Neural cell (in vitro differentiated cells): ENCODE measurements around the gene UPF3A. TPM values are rescaled to one million over a fixed set of nuclear protein-coding genes. Genes with fewer than 3 reads are reported as not detected.

ENCODE experiments used
- H2AFZ ChIP-seq: fragments of 200-600, 300-800 bp; sonication (generic), shearing (Covaris generic); 2 replicates; pipeline ENCODE4 v1.6.0; 2014; ENCODE audit warnings: low read depth, mild to moderate bottlenecking, antibody characterized with exemption, low read length, moderate library complexity
- H3F3A ChIP-seq: fragments of 200-600 bp; shearing (Covaris generic); 2 replicates; pipeline ENCODE4 v1.6.1; 2016; ENCODE audit warnings: mild to moderate bottlenecking, moderate library complexity, mixed read lengths, antibody characterized with exemption, low read length; ENCODE audit not compliant: insufficient read depth, poor library complexity, severe bottlenecking
- H3K27ac ChIP-seq: fragments of 200-600, 300-800 bp; sonication (generic), shearing (Covaris generic); 2 replicates; pipeline ENCODE4 v1.5.1; 2014; ENCODE audit warnings: mild to moderate bottlenecking, low read length, moderate library complexity
- H3K27me3 ChIP-seq: fragments of 300-800, 200-600 bp; sonication (generic), shearing (Covaris generic); 2 replicates; pipeline ENCODE4 v1.6.0; 2014; ENCODE audit warnings: mild to moderate bottlenecking, low read depth, low read length, moderate library complexity; ENCODE audit not compliant: insufficient read depth
- H3K36me3 ChIP-seq: fragments of 300-800, 200-600 bp; sonication (generic), shearing (Covaris generic); 2 replicates; pipeline ENCODE4 v1.5.1; 2014; ENCODE audit warnings: mild to moderate bottlenecking, antibody characterized with exemption, low read length, moderate library complexity; ENCODE audit not compliant: insufficient read depth
- H3K4me2 ChIP-seq: fragments of 300-800, 200-600 bp; sonication (generic), shearing (Covaris generic); 2 replicates; pipeline ENCODE4 v1.6.0; 2014; ENCODE audit warnings: mild to moderate bottlenecking, low read length
- H3K4me3 ChIP-seq: fragments of 300-800, 200-600 bp; sonication (generic), shearing (Covaris generic); 2 replicates; pipeline ENCODE4 v1.5.1; 2014; ENCODE audit warnings: mild to moderate bottlenecking, low read length, moderate library complexity
- H3K79me2 ChIP-seq: fragments of 200-600 bp; shearing (Covaris generic); replicated peaks from 2 replicates; pipeline ENCODE4 v1.6.0; 2014; ENCODE audit warnings: mild to moderate bottlenecking, low read length, moderate library complexity; ENCODE audit not compliant: insufficient read depth
- H3K9ac ChIP-seq: fragments of 300-800, 200-600 bp; sonication (generic), shearing (Covaris generic); 2 replicates; pipeline ENCODE4 v1.6.1; 2016; ENCODE audit warnings: mild to moderate bottlenecking, low read length, mixed read lengths
- H3K9me2 ChIP-seq: fragments of 200-600 bp; shearing (Covaris generic); 2 replicates; pipeline ENCODE4 v1.6.1; 2016; ENCODE audit warnings: mild to moderate bottlenecking, low read length, mixed read lengths; ENCODE audit not compliant: insufficient read depth
- H3K9me3 ChIP-seq: fragments of 200-600, 300-800 bp; sonication (generic), shearing (Covaris generic); 2 replicates; pipeline ENCODE4 v1.6.1; 2016; ENCODE audit warnings: mild to moderate bottlenecking, mixed run types, low read length, moderate library complexity, mixed read lengths
- H4K20me1 ChIP-seq: fragments of 200-600 bp; shearing (Covaris generic); 2 replicates; pipeline ENCODE4 v1.6.1; 2016; ENCODE audit warnings: mild to moderate bottlenecking, mixed run types; ENCODE audit not compliant: insufficient read depth
- CTCF ChIP-seq: fragments of 450-650 bp; IDR thresholded peaks from 2 replicates; pipeline ENCODE4 v1.5.1; 2014; ENCODE audit warnings: antibody characterized with exemption, mild to moderate bottlenecking, moderate library complexity; ENCODE audit not compliant: poor library complexity, severe bottlenecking
- EP300 ChIP-seq: fragments of 450-650 bp; conservative IDR thresholded peaks from 2 replicates; pipeline ENCODE4 v1.6.1; 2014; ENCODE audit warnings: antibody characterized with exemption, mild to moderate bottlenecking, moderate library complexity; ENCODE audit not compliant: poor library complexity, severe bottlenecking
- EZH2 ChIP-seq: fragments of 200-600, 300-800 bp; shearing (Covaris generic), sonication (generic); IDR thresholded peaks from 2 replicates; pipeline ENCODE4 v1.6.1; 2014; ENCODE audit warnings: antibody characterized with exemption, low read length, borderline replicate concordance, mild to moderate bottlenecking; ENCODE audit not compliant: insufficient read depth, poor library complexity, severe bottlenecking
- MXI1 ChIP-seq: fragments of 450-650 bp; conservative IDR thresholded peaks from 2 replicates; pipeline ENCODE4 v1.6.1; 2014; ENCODE audit warnings: antibody characterized with exemption, mild to moderate bottlenecking; ENCODE audit not compliant: poor library complexity, severe bottlenecking
- POLR2AphosphoS5 ChIP-seq: IDR thresholded peaks from 2 replicates; pipeline ENCODE4 v1.6.1; 2012
- RAD21 ChIP-seq: fragments of 450-650 bp; conservative IDR thresholded peaks from 2 replicates; pipeline ENCODE4 v1.6.1; 2014; ENCODE audit warnings: antibody characterized with exemption, mild to moderate bottlenecking, moderate library complexity
- REST ChIP-seq: IDR thresholded peaks from 2 replicates; pipeline ENCODE4 v1.6.1; 2012; ENCODE audit warnings: borderline replicate concordance
- SMC3 ChIP-seq: fragments of 450-650 bp; conservative IDR thresholded peaks from 2 replicates; pipeline ENCODE4 v1.6.1; 2014; ENCODE audit warnings: antibody characterized with exemption, mild to moderate bottlenecking, moderate library complexity; ENCODE audit not compliant: poor library complexity
- TAF1 ChIP-seq: IDR thresholded peaks from 2 replicates; pipeline ENCODE4 v1.6.1; 2012; ENCODE audit warnings: low read depth
- polyA plus RNA-seq: library from polyadenylated mRNA; depleted of rRNA; stranded (reverse); fragments of >200 nt; gene quantifications from 2 replicates; pipeline ENCODE4 v1.2.3, GENCODE V29; 2014

The UPF3A gene
- polyA plus RNA-seq, 1 donor from 2014 or later = 277 TPM

GRCh38 chr13:114311387-114311786, 30.0 kb downstream of the UPF3A start:
- Histone ChIP-seq H2AFZ (no peak overlapping the region), H3K9me3 (no peaks in the 10 kb centered on the region), H3K4me2 (no peak overlapping the region), H3K27me3 (no peaks in the 10 kb centered on the region), H3K9me2 (no peaks in the 10 kb centered on the region), H3K9ac (no peak overlapping the region), H3K4me3 (no peak overlapping the region), H4K20me1 (no peaks in the 10 kb centered on the region), H3F3A (no peaks in the 10 kb centered on the region), H3K79me2 (peaks cover 17% of the 10 kb centered on the region), H3K27ac (no peak overlapping the region), H3K36me3 (peaks cover 6% of the 10 kb centered on the region)
- no peak for TF ChIP-seq MXI1
- TF ChIP-seq REST = no peak
- TF ChIP-seq EZH2 = no peak
- no peak for TF ChIP-seq RAD21
- no peak for TF ChIP-seq TAF1
- TF ChIP-seq SMC3 = no peak
- TF ChIP-seq EP300 = no peak
- TF ChIP-seq CTCF = no peak
- TF ChIP-seq POLR2AphosphoS5 = no peak

- no peak overlapping the region for H3K27ac ChIP-seq
- TF ChIP-seq EP300 = no peak
- TF ChIP-seq REST = no peak
- no peak for TF ChIP-seq POLR2AphosphoS5
- no peak for TF ChIP-seq CTCF
- TF ChIP-seq EZH2 = no peak
- no peak for TF ChIP-seq RAD21
- TF ChIP-seq MXI1 = no peak
- TF ChIP-seq SMC3 = no peak
- TF ChIP-seq TAF1 = no peak
- no peak overlapping the region for H3K4me3 ChIP-seq
- no peak overlapping the region for H3K9ac ChIP-seq
- H3K9me2 ChIP-seq = no peaks in the 10 kb centered on the region
- no peaks in the 10 kb centered on the region for H3K27me3 ChIP-seq
- H3K79me2 ChIP-seq = peaks cover 22% of the 10 kb centered on the region
- no peak overlapping the region for H2AFZ ChIP-seq
- H3F3A ChIP-seq = no peaks in the 10 kb centered on the region
- no peaks in the 10 kb centered on the region for H3K9me3 ChIP-seq
- no peaks in the 10 kb centered on the region for H4K20me1 ChIP-seq
- no peak overlapping the region for H3K4me2 ChIP-seq
- peaks cover 6% of the 10 kb centered on the region for H3K36me3 ChIP-seq
Observed at GRCh38 chr13:114311908-114312307, 30.5 kb downstream of the UPF3A start.
